GM19099 (cell line): Measurements from ENCODE around the gene DBH.

Experiments used
- POLR2A ChIP-seq: IDR thresholded peaks from 3 replicates; pipeline ENCODE4 v1.6.1; 2011; ENCODE audit warnings: low read depth; ENCODE audit not compliant: insufficient read length; ENCODE audit errors: extremely low read depth

The DBH gene

GRCh38 chr9:133631111-133631510 is 5.1 kb upstream of the DBH start:
- no peak for TF ChIP-seq POLR2A

GRCh38 chr9:133632806-133633680 is 3.1 kb upstream of the DBH start:
- no peak for TF ChIP-seq POLR2A

- no peak for TF ChIP-seq POLR2A
Measured at GRCh38 chr9:133633681-133634080, 2.5 kb upstream of the DBH start.

- no peak for TF ChIP-seq POLR2A
Measured at GRCh38 chr9:133634081-133634691, 2.0 kb upstream of the DBH start.

- TF ChIP-seq POLR2A: no peak
Measured at GRCh38 chr9:133635098-133635497, 1.1 kb upstream of the DBH start.

GRCh38 chr9:133636902-133637301 is 739 bp downstream of the DBH start:
- no peak for TF ChIP-seq POLR2A

GRCh38 chr9:133637451-133638055 is 1.4 kb downstream of the DBH start:
- no peak for TF ChIP-seq POLR2A

- no peak for TF ChIP-seq POLR2A
Measured at GRCh38 chr9:133638076-133638475, 1.9 kb downstream of the DBH start.

GRCh38 chr9:133638711-133639110 is 2.5 kb downstream of the DBH start:
- TF ChIP-seq POLR2A: no peak

GRCh38 chr9:133639613-133640012 is 3.5 kb downstream of the DBH start:
- TF ChIP-seq POLR2A: no peak

GRCh38 chr9:133640160-133640559 is 4.0 kb downstream of the DBH start:
- no peak for TF ChIP-seq POLR2A

- TF ChIP-seq POLR2A: no peak
Measured at GRCh38 chr9:133640580-133641395, 4.6 kb downstream of the DBH start.

GRCh38 chr9:133641396-133641655 is 5.2 kb downstream of the DBH start:
- TF ChIP-seq POLR2A: no peak

GRCh38 chr9:133641861-133642595 is 5.9 kb downstream of the DBH start:
- TF ChIP-seq POLR2A: no peak

GRCh38 chr9:133642708-133643361 is 6.7 kb downstream of the DBH start:
- TF ChIP-seq POLR2A: no peak

GRCh38 chr9:133643362-133643755 is 7.2 kb downstream of the DBH start:
- TF ChIP-seq POLR2A: no peak
